Breast epithelium (tissue), 3 donors: ENCODE data around the gene RANBP2.

ENCODE experiments used
- CTCF ChIP-seq, 3 donors: fragments of 450-650 bp; IDR thresholded peaks; one replicate each; pipeline ENCODE4 v1.5.1; 2016 to 2017; ENCODE audit warnings: antibody characterized with exemption in 3 of 3, mild to moderate bottlenecking in 3 of 3, moderate library complexity in 3 of 3
- POLR2A ChIP-seq: fragments of 450-650 bp; IDR thresholded peaks from one replicate; pipeline ENCODE4 v1.6.1; 2016; ENCODE audit warnings: antibody characterized with exemption, mild to moderate bottlenecking, moderate library complexity
- POLR2AphosphoS5 ChIP-seq, 3 donors: sonication (generic); formaldehyde crosslinking; IDR thresholded peaks; one replicate each; pipeline ENCODE4 v1.6.1; 2017; ENCODE audit warnings: antibody characterized with exemption in 3 of 3

- TF ChIP-seq POLR2A (no peak), CTCF (IDR thresholded peaks at IDR 0.05) (no peak), POLR2AphosphoS5 (IDR thresholded peaks at IDR 0.05) (peak in 2 of 3 donors; percentile 24 to 56)
Observed at GRCh38 chr2:108786354-108787215, 67.3 kb downstream of the RANBP2 start, which contains the start of gene CCDC138.
